Measurements from ENCODE around the gene SLC25A4. TPM values are rescaled to one million over a fixed set of nuclear protein-coding genes. Genes with fewer than 3 reads are reported as not detected.
"Not testable (repeated sequence)": the region's sequence is repeated elsewhere in the genome, so short reads cannot be mapped to it uniquely, and the experiment has no call there.

The SLC25A4 gene
- total RNA-seq (2014; rRNA removed; shearing (Covaris generic)): 20.6 and 21.2 TPM in 2 replicates

GRCh38 chr4:185142912-185143600, at the start of gene SLC25A4:
SLC25A4 (plus strand) TSS chr4:185143266; CDS start chr4:185143373, 107 bp downstream.
- in situ Hi-C loops (cut with HindIII; ENCODE audit: low sequenced_read_pairs): no loop called here
- peak; percentile 89 for DNase-seq (ENCODE audit: low spot score)

GRCh38 chr4:185093603-185094002, 49.5 kb upstream of the SLC25A4 start:
- in situ Hi-C loops (cut with HindIII; ENCODE audit: low sequenced_read_pairs): no loop called here
- no peak for DNase-seq (ENCODE audit: low spot score)

- in situ Hi-C loops (cut with HindIII; ENCODE audit: low sequenced_read_pairs): no loop called here
- peak; percentile 39 for DNase-seq (ENCODE audit: low spot score)
These were observed 46.9 kb upstream of the SLC25A4 start for GRCh38 chr4:185096032-185096653.

GRCh38 chr4:185098474-185098873, 44.6 kb upstream of the SLC25A4 start:
- in situ Hi-C loops (cut with HindIII; ENCODE audit: low sequenced_read_pairs): no loop called here
- no peak for DNase-seq (ENCODE audit: low spot score)

- no peak for DNase-seq (ENCODE audit: low spot score)
- in situ Hi-C loops (cut with HindIII; ENCODE audit: low sequenced_read_pairs): no loop called here
These were observed 43.9 kb upstream of the SLC25A4 start for GRCh38 chr4:185099024-185099682.

GRCh38 chr4:185099940-185100339, 43.1 kb upstream of the SLC25A4 start:
- in situ Hi-C loops (cut with HindIII; ENCODE audit: low sequenced_read_pairs): no loop called here
- no peak for DNase-seq (ENCODE audit: low spot score)

GRCh38 chr4:185100423-185100822, 42.6 kb upstream of the SLC25A4 start:
- in situ Hi-C loops (cut with HindIII; ENCODE audit: low sequenced_read_pairs): no loop called here

GRCh38 chr4:185101354-185101890, 41.6 kb upstream of the SLC25A4 start:
- DNase-seq (ENCODE audit: low spot score): no peak
- in situ Hi-C loops (cut with HindIII; ENCODE audit: low sequenced_read_pairs): no loop called here

More at GRCh38 chr4:185100423-185100822, 42.6 kb upstream of the SLC25A4 start:
- DNase-seq (ENCODE audit: low spot score): no peak

- no peak for DNase-seq (ENCODE audit: low spot score)
- in situ Hi-C loops (cut with HindIII; ENCODE audit: low sequenced_read_pairs): no loop called here
These were observed 38.3 kb upstream of the SLC25A4 start for GRCh38 chr4:185104733-185105132.

- in situ Hi-C loops (cut with HindIII; ENCODE audit: low sequenced_read_pairs): no loop called here
- DNase-seq (ENCODE audit: low spot score): no peak
These were observed 36.7 kb upstream of the SLC25A4 start for GRCh38 chr4:185106353-185106752.

GRCh38 chr4:185107574-185107973, 35.5 kb upstream of the SLC25A4 start:
- in situ Hi-C loops (cut with HindIII; ENCODE audit: low sequenced_read_pairs); DNase-seq (ENCODE audit: low spot score): not testable (repeated sequence)

- no peak for DNase-seq (ENCODE audit: low spot score)
- in situ Hi-C loops (cut with HindIII; ENCODE audit: low sequenced_read_pairs): no loop called here
These were observed 34.9 kb upstream of the SLC25A4 start for GRCh38 chr4:185108185-185108584.

GRCh38 chr4:185108669-185109068, 34.4 kb upstream of the SLC25A4 start:
- no peak for DNase-seq (ENCODE audit: low spot score)
- in situ Hi-C loops (cut with HindIII; ENCODE audit: low sequenced_read_pairs): no loop called here

GRCh38 chr4:185109736-185110135, 33.3 kb upstream of the SLC25A4 start:
- no peak for DNase-seq (ENCODE audit: low spot score)
- in situ Hi-C loops (cut with HindIII; ENCODE audit: low sequenced_read_pairs): no loop called here

- no peak for DNase-seq (ENCODE audit: low spot score)
- in situ Hi-C loops (cut with HindIII; ENCODE audit: low sequenced_read_pairs): no loop called here
These were observed 32.7 kb upstream of the SLC25A4 start for GRCh38 chr4:185110375-185110823.

- DNase-seq (ENCODE audit: low spot score): no peak
- in situ Hi-C loops (cut with HindIII; ENCODE audit: low sequenced_read_pairs): no loop called here
These were observed 31.0 kb upstream of the SLC25A4 start for GRCh38 chr4:185112104-185112503.

- no peak for DNase-seq (ENCODE audit: low spot score)
- in situ Hi-C loops (cut with HindIII; ENCODE audit: low sequenced_read_pairs): no loop called here
These were observed 29.7 kb upstream of the SLC25A4 start for GRCh38 chr4:185113340-185113739.

GRCh38 chr4:185115827-185116232, 27.2 kb upstream of the SLC25A4 start:
- in situ Hi-C loops (cut with HindIII; ENCODE audit: low sequenced_read_pairs): no loop called here
- no peak for DNase-seq (ENCODE audit: low spot score)

- in situ Hi-C loops (cut with HindIII; ENCODE audit: low sequenced_read_pairs): no loop called here
- DNase-seq (ENCODE audit: low spot score): no peak
These were observed 25.6 kb upstream of the SLC25A4 start for GRCh38 chr4:185117300-185117934.
